ENCODE measurements around the gene PTPRZ1.

Gene PTPRZ1

GRCh38 chr7:121931149-121931902, 58.4 kb downstream of the PTPRZ1 start:
- intact Hi-C loops (cut with DNase I; ENCODE audit: low total_unique reads), result no loop called here
- no peaks in the 10 kb centered on the region for H3K36me3 ChIP-seq
- H3K9me3 ChIP-seq, result no peaks in the 10 kb centered on the region
- no peak for TF ChIP-seq CTCF (IDR thresholded peaks at IDR 0.05)
- no peak overlapping the region for H3K27ac ChIP-seq
- H3K4me3 ChIP-seq, result no peak overlapping the region
- H3K27me3 ChIP-seq, result no peaks in the 10 kb centered on the region
- DNase-seq, result no peak
- no peaks in the 10 kb centered on the region for H3K4me1 ChIP-seq

- DNase-seq, result no peak
- H3K27ac ChIP-seq, result no peak overlapping the region
- no peaks in the 10 kb centered on the region for H3K9me3 ChIP-seq
- no peak overlapping the region for H3K4me3 ChIP-seq
- H3K4me1 ChIP-seq, result no peaks in the 10 kb centered on the region
- no peak for TF ChIP-seq CTCF (IDR thresholded peaks at IDR 0.05)
- H3K27me3 ChIP-seq, result no peaks in the 10 kb centered on the region
- intact Hi-C loops (cut with DNase I; ENCODE audit: low total_unique reads), result no loop called here
- no peaks in the 10 kb centered on the region for H3K36me3 ChIP-seq
These were observed 59.8 kb downstream of the PTPRZ1 start for GRCh38 chr7:121932768-121933167.

DNA sequence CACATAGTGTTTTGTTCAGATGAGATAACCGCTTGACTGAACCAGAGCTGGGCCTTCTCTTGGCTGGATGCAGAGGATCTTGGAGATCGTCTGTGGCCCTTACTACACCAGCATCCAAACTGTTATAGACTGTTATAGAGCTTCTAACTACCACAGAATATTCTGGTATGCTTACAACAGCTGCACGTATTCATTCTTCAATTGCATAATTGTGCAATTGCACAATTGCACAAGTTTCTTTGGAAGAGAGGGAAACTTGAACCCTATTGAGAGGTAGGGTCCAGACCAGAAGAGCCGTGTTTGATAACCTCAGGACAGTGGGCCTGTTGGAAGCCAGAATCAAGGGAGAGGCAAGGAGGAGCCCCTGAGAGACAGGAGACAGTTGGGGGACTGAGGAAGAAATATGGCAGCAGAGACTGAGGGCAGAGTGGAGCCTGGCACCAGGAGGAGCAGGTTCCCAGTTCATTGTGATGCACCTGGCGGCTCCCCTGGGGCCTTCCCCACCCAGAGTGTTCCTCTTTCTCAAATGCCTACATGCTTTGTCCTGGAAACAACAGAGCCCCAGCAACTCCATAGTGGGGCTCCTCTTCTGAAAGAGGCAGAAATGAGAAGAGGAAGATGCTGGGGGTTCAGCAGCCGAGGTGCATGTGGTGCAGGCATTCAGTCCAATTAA, 64.1 kb downstream of the PTPRZ1 start:
- no peak for TF ChIP-seq CTCF (IDR thresholded peaks at IDR 0.05)
- intact Hi-C loops (cut with DNase I; ENCODE audit: low total_unique reads), result no loop called here
- no peaks in the 10 kb centered on the region for H3K9me3 ChIP-seq

GRCh38 chr7:121938429-121938996, 65.6 kb downstream of the PTPRZ1 start:
- H3K4me1 ChIP-seq, result no peaks in the 10 kb centered on the region

More for the DNA sequence above, 64.1 kb downstream of the PTPRZ1 start:
- no peak overlapping the region for H3K4me3 ChIP-seq
- no peaks in the 10 kb centered on the region for H3K4me1 ChIP-seq
- no peak overlapping the region for H3K27ac ChIP-seq
- H3K27me3 ChIP-seq, result no peaks in the 10 kb centered on the region
- H3K36me3 ChIP-seq, result no peaks in the 10 kb centered on the region
- DNase-seq, result no peak

GRCh38 chr7:121940918-121941317, 68.0 kb downstream of the PTPRZ1 start:
- no peak for TF ChIP-seq CTCF (IDR thresholded peaks at IDR 0.05)
- Histone ChIP-seq H3K4me3 (no peak overlapping the region), H3K36me3 (no peaks in the 10 kb centered on the region), H3K9me3 (no peaks in the 10 kb centered on the region), H3K27ac (no peak overlapping the region), H3K4me1 (no peaks in the 10 kb centered on the region), H3K27me3 (no peaks in the 10 kb centered on the region)
- no peak for DNase-seq
- intact Hi-C loops (cut with DNase I; ENCODE audit: low total_unique reads), result no loop called here

More at GRCh38 chr7:121938429-121938996, 65.6 kb downstream of the PTPRZ1 start:
- H3K9me3 ChIP-seq, result no peaks in the 10 kb centered on the region
- intact Hi-C loops (cut with DNase I; ENCODE audit: low total_unique reads), result no loop called here
- no peaks in the 10 kb centered on the region for H3K36me3 ChIP-seq
- no peak for DNase-seq
- no peak overlapping the region for H3K27ac ChIP-seq
- H3K27me3 ChIP-seq, result no peaks in the 10 kb centered on the region
- TF ChIP-seq CTCF (IDR thresholded peaks at IDR 0.05), result no peak
- H3K4me3 ChIP-seq, result no peak overlapping the region

Data from tibial artery (tissue), 4 donors.